ENCODE measurements around the gene ASB6. TPM values are rescaled to one million over a fixed set of nuclear protein-coding genes. Genes with fewer than 3 reads are reported as not detected.

ASB6 gene
- total RNA-seq (10 to 100 TPM; 15.8 to 20.8 TPM), polyA plus RNA-seq (10 to 100 TPM in 1 of 2 donors, 1 to 10 TPM in 1; 6.0 to 20.3 TPM)
- long read RNA-seq, donor 1, transcript ASB6-201 (6 exons, 2,330 nt): major isoform, 55 of 84 reads
- long read RNA-seq, donor 1, partial matches to known transcripts: 11 of 84 reads
- long read RNA-seq, donor 1, other reads (novel, unspliced or antisense): 18 of 84 reads
- long read RNA-seq, donor 2, transcript ASB6-201 (6 exons, 2,330 nt): major isoform, 13 of 27 reads
- long read RNA-seq, donor 2, partial matches to known transcripts: 3 of 27 reads
- long read RNA-seq, donor 2, other reads (novel, unspliced or antisense): 11 of 27 reads

GRCh38 chr9:129641750-129642585, at the start of gene ASB6:
Gene ASB6 (minus strand): TSS chr9:129642151. CDS start chr9:129641999, 152 bp downstream.
- Histone ChIP-seq H3K9me3 (ENCODE audit: control insufficient read depth, low read length) (no peaks in the 10 kb centered on the region), H3K4me3 (ENCODE audit: low read length in 2 of 2) (peak within 1 kb of the TSS; percentile 70 to 86), H3K36me3 (ENCODE audit: control insufficient read depth in 1 of 2, insufficient read depth in 2 of 2, low read length in 1 of 2) (peaks cover 0 to 7% of the 10 kb centered on the region in 2 donors), H3K27ac (ENCODE audit: low read depth in 1 of 2, low read length in 2 of 2) (peak within 1 kb of the TSS in 1 of 2 donors; percentile 23), H3K4me1 (ENCODE audit: control insufficient read depth in 1 of 2, insufficient read depth in 2 of 2, low read length in 2 of 2) (no peaks in the 10 kb centered on the region), H3K27me3 (ENCODE audit: control insufficient read depth in 1 of 2, insufficient read depth in 2 of 2, low read length in 1 of 2) (no peaks in the 10 kb centered on the region)
- intact Hi-C loops (cut with DNase I): loop anchor here (1.0 to 5.0 kb wide), 3 partner anchors 27 to 141 kb away; no protein-coding TSS in a partner anchor
- WGBS, 2 donors: 0% methylated on average over 60 to 93 of the region's 93 CpGs
- DNase-seq: peak; percentile 98 to 100
- peak; percentile 98 for ATAC-seq (ENCODE audit: low FRiP score)

GRCh38 chr9:129688285-129689043, 46.5 kb upstream of the ASB6 start:
- Histone ChIP-seq H3K9me3 (ENCODE audit: control insufficient read depth, low read length) (no peaks in the 10 kb centered on the region), H3K27ac (ENCODE audit: low read depth in 1 of 2, low read length in 2 of 2) (no peak overlapping the region), H3K27me3 (ENCODE audit: control insufficient read depth in 1 of 2, insufficient read depth in 2 of 2, low read length in 1 of 2) (no peaks in the 10 kb centered on the region), H3K4me1 (ENCODE audit: control insufficient read depth in 1 of 2, insufficient read depth in 2 of 2, low read length in 2 of 2) (no peaks in the 10 kb centered on the region), H3K36me3 (ENCODE audit: control insufficient read depth in 1 of 2, insufficient read depth in 2 of 2, low read length in 1 of 2) (no peaks in the 10 kb centered on the region), H3K4me3 (ENCODE audit: low read length in 2 of 2) (no peak overlapping the region)
- ATAC-seq (ENCODE audit: low FRiP score) (no peak), DNase-seq (no peak)
- WGBS, 2 donors: 87 to 92% methylated on average over 11 of the region's 11 CpGs
- intact Hi-C loops (cut with DNase I): no loop called here

GRCh38 chr9:129687391-129687790, 45.4 kb upstream of the ASB6 start:
- 57 to 62% methylated on average over 10 of the region's 10 CpGs for WGBS, 2 donors
- H3K27me3 ChIP-seq (ENCODE audit: control insufficient read depth in 1 of 2, insufficient read depth in 2 of 2, low read length in 1 of 2): no peaks in the 10 kb centered on the region
- no peak for DNase-seq
- no peaks in the 10 kb centered on the region for H3K9me3 ChIP-seq (ENCODE audit: control insufficient read depth, low read length)
- H3K27ac ChIP-seq (ENCODE audit: low read depth in 1 of 2, low read length in 2 of 2): no peak overlapping the region
- no peaks in the 10 kb centered on the region for H3K36me3 ChIP-seq (ENCODE audit: control insufficient read depth in 1 of 2, insufficient read depth in 2 of 2, low read length in 1 of 2)
- no peak for ATAC-seq (ENCODE audit: low FRiP score)
- intact Hi-C loops (cut with DNase I): no loop called here
- H3K4me1 ChIP-seq (ENCODE audit: control insufficient read depth in 1 of 2, insufficient read depth in 2 of 2, low read length in 2 of 2): no peaks in the 10 kb centered on the region
- H3K4me3 ChIP-seq (ENCODE audit: low read length in 2 of 2): no peak overlapping the region

GRCh38 chr9:129686736-129687135, 44.8 kb upstream of the ASB6 start:
- H3K27ac ChIP-seq (ENCODE audit: low read depth in 1 of 2, low read length in 2 of 2): no peak overlapping the region
- ATAC-seq (ENCODE audit: low FRiP score) (no peak), DNase-seq (no peak)
- WGBS, 2 donors: 65 to 67% methylated on average over 9 of the region's 9 CpGs
- intact Hi-C loops (cut with DNase I): no loop called here
- no peaks in the 10 kb centered on the region for H3K27me3 ChIP-seq (ENCODE audit: control insufficient read depth in 1 of 2, insufficient read depth in 2 of 2, low read length in 1 of 2)
- no peaks in the 10 kb centered on the region for H3K4me1 ChIP-seq (ENCODE audit: control insufficient read depth in 1 of 2, insufficient read depth in 2 of 2, low read length in 2 of 2)
- no peak overlapping the region for H3K4me3 ChIP-seq (ENCODE audit: low read length in 2 of 2)
- H3K9me3 ChIP-seq (ENCODE audit: control insufficient read depth, low read length): no peaks in the 10 kb centered on the region
- H3K36me3 ChIP-seq (ENCODE audit: control insufficient read depth in 1 of 2, insufficient read depth in 2 of 2, low read length in 1 of 2): no peaks in the 10 kb centered on the region

GRCh38 chr9:129685933-129686259, 43.9 kb upstream of the ASB6 start:
- ATAC-seq (ENCODE audit: low FRiP score): no peak
- DNase-seq: no peak
- Histone ChIP-seq H3K36me3 (ENCODE audit: control insufficient read depth in 1 of 2, insufficient read depth in 2 of 2, low read length in 1 of 2) (no peaks in the 10 kb centered on the region), H3K4me1 (ENCODE audit: control insufficient read depth in 1 of 2, insufficient read depth in 2 of 2, low read length in 2 of 2) (no peaks in the 10 kb centered on the region), H3K9me3 (ENCODE audit: control insufficient read depth, low read length) (no peaks in the 10 kb centered on the region), H3K27ac (ENCODE audit: low read depth in 1 of 2, low read length in 2 of 2) (no peak overlapping the region), H3K27me3 (ENCODE audit: control insufficient read depth in 1 of 2, insufficient read depth in 2 of 2, low read length in 1 of 2) (no peaks in the 10 kb centered on the region), H3K4me3 (ENCODE audit: low read length in 2 of 2) (no peak overlapping the region)
- intact Hi-C loops (cut with DNase I): no loop called here
- WGBS, 2 donors: 63 to 74% methylated on average over 3 of the region's 3 CpGs

- DNase-seq (no peak), ATAC-seq (ENCODE audit: low FRiP score) (no peak)
- H3K27me3 ChIP-seq (ENCODE audit: control insufficient read depth in 1 of 2, insufficient read depth in 2 of 2, low read length in 1 of 2): no peaks in the 10 kb centered on the region
- H3K27ac ChIP-seq (ENCODE audit: low read depth in 1 of 2, low read length in 2 of 2): no peak overlapping the region
- no peaks in the 10 kb centered on the region for H3K9me3 ChIP-seq (ENCODE audit: control insufficient read depth, low read length)
- no peaks in the 10 kb centered on the region for H3K4me1 ChIP-seq (ENCODE audit: control insufficient read depth in 1 of 2, insufficient read depth in 2 of 2, low read length in 2 of 2)
- intact Hi-C loops (cut with DNase I): no loop called here
- no peak overlapping the region for H3K4me3 ChIP-seq (ENCODE audit: low read length in 2 of 2)
- WGBS, 2 donors: 70 to 74% methylated on average over 15 of the region's 15 CpGs
- no peaks in the 10 kb centered on the region for H3K36me3 ChIP-seq (ENCODE audit: control insufficient read depth in 1 of 2, insufficient read depth in 2 of 2, low read length in 1 of 2)
These were observed 43.4 kb upstream of the ASB6 start for GRCh38 chr9:129685220-129685932.

- no peaks in the 10 kb centered on the region for H3K4me1 ChIP-seq (ENCODE audit: control insufficient read depth in 1 of 2, insufficient read depth in 2 of 2, low read length in 2 of 2)
- 93% methylated on average over 7 of the region's 7 CpGs for WGBS, 2 donors
- H3K36me3 ChIP-seq (ENCODE audit: control insufficient read depth in 1 of 2, insufficient read depth in 2 of 2, low read length in 1 of 2): no peaks in the 10 kb centered on the region
- H3K27me3 ChIP-seq (ENCODE audit: control insufficient read depth in 1 of 2, insufficient read depth in 2 of 2, low read length in 1 of 2): no peaks in the 10 kb centered on the region
- H3K4me3 ChIP-seq (ENCODE audit: low read length in 2 of 2): no peak overlapping the region
- no peaks in the 10 kb centered on the region for H3K9me3 ChIP-seq (ENCODE audit: control insufficient read depth, low read length)
- intact Hi-C loops (cut with DNase I): no loop called here
- DNase-seq (no peak), ATAC-seq (ENCODE audit: low FRiP score) (no peak)
- no peak overlapping the region for H3K27ac ChIP-seq (ENCODE audit: low read depth in 1 of 2, low read length in 2 of 2)
These were observed 40.4 kb upstream of the ASB6 start for GRCh38 chr9:129682381-129682780.

- Histone ChIP-seq H3K27me3 (ENCODE audit: control insufficient read depth in 1 of 2, insufficient read depth in 2 of 2, low read length in 1 of 2) (no peaks in the 10 kb centered on the region), H3K27ac (ENCODE audit: low read depth in 1 of 2, low read length in 2 of 2) (no peak overlapping the region), H3K36me3 (ENCODE audit: control insufficient read depth in 1 of 2, insufficient read depth in 2 of 2, low read length in 1 of 2) (no peaks in the 10 kb centered on the region), H3K4me1 (ENCODE audit: control insufficient read depth in 1 of 2, insufficient read depth in 2 of 2, low read length in 2 of 2) (no peaks in the 10 kb centered on the region), H3K9me3 (ENCODE audit: control insufficient read depth, low read length) (no peaks in the 10 kb centered on the region), H3K4me3 (ENCODE audit: low read length in 2 of 2) (no peak overlapping the region)
- no peak for ATAC-seq (ENCODE audit: low FRiP score)
- no peak for DNase-seq
- intact Hi-C loops (cut with DNase I): no loop called here
- 59 to 64% methylated on average over 11 of the region's 11 CpGs for WGBS, 2 donors
These were observed 40.0 kb upstream of the ASB6 start for GRCh38 chr9:129681924-129682323.
